ENCODE data around the gene TP53I13. TPM values are rescaled to one million over a fixed set of nuclear protein-coding genes. Genes with fewer than 3 reads are reported as not detected.

TP53I13 gene
- total and polyA plus RNA-seq, 2 of the 13 experiments (the other 11 are each of a cell fraction or from before 2014, with no cell fraction given): 16.9 to 25.7 TPM

- TF ChIP-seq MXD4 (CRISPR knock-in tag; IDR thresholded peaks at IDR 0.05): 0 out of 2 replicates have a peak, but pooled peaks have one; percentile 13
- TF ChIP-seq PHB2 (IDR thresholded peaks at IDR 0.05; ENCODE audit: partially characterized antibody): no peak
- no peak for TF ChIP-seq PRPF4 (IDR thresholded peaks at IDR 0.05; ENCODE audit: low read depth, low read length, poor library complexity, severe bottlenecking)
- no peak; the same call in 1 of the 2 replicates for TF ChIP-seq ZNF564 (CRISPR knock-in tag; IDR thresholded peaks at IDR 0.05)
- peak; percentile 55 for TF ChIP-seq SRSF1 (optimal IDR thresholded peaks at IDR 0.05; ENCODE audit: low read depth, low read length)
- no peak for TF ChIP-seq FOXA3 (CRISPR knock-in tag; IDR thresholded peaks at IDR 0.05)
- TF ChIP-seq ZNF672 (CRISPR knock-in tag; IDR thresholded peaks at IDR 0.05): no peak
- no peak for TF ChIP-seq BRD4 (CRISPR knock-in tag; IDR thresholded peaks at IDR 0.05)
- TF ChIP-seq ZNF317 (CRISPR knock-in tag; IDR thresholded peaks at IDR 0.05): no peak
- no peak for TF ChIP-seq NONO (IDR thresholded peaks at IDR 0.05)
- 0 out of 2 replicates have a peak, but pooled peaks have one; percentile 49 for TF ChIP-seq NONO (CRISPR knock-in tag; conservative IDR thresholded peaks at IDR 0.05)
- peak; percentile 52; the same call in 1 of the 2 replicates for TF ChIP-seq POGZ (CRISPR knock-in tag; IDR thresholded peaks at IDR 0.05)
- TF ChIP-seq RFX3 (CRISPR knock-in tag; IDR thresholded peaks at IDR 0.05): no peak
- TF ChIP-seq ISX (CRISPR knock-in tag; conservative IDR thresholded peaks at IDR 0.05): no peak
- no peak for TF ChIP-seq MLXIP (CRISPR knock-in tag; IDR thresholded peaks at IDR 0.05; ENCODE audit: borderline replicate concordance)
- TF ChIP-seq TGIF2 (CRISPR knock-in tag; IDR thresholded peaks at IDR 0.05): peak; percentile 35; the same call in 1 of the 2 replicates
- TF ChIP-seq RBM39 (IDR thresholded peaks at IDR 0.05; ENCODE audit: low read depth, low read length, poor library complexity, severe bottlenecking): no peak
- no peak for TF ChIP-seq ZBTB26 (CRISPR knock-in tag; IDR thresholded peaks at IDR 0.05; ENCODE audit: borderline replicate concordance)
- TF ChIP-seq SMARCE1 (IDR thresholded peaks at IDR 0.05; ENCODE audit: borderline replicate concordance): no peak
- TF ChIP-seq NFAT5 (CRISPR knock-in tag; IDR thresholded peaks at IDR 0.05): 0 out of 2 replicates have a peak, but pooled peaks have one; percentile 35
- peak; percentile 31; the same call in 1 of the 2 replicates for TF ChIP-seq MED1 (CRISPR knock-in tag; IDR thresholded peaks at IDR 0.05)
Observed at GRCh38 chr17:29568331-29569244, at the start of gene TP53I13 (continued).

All from HepG2 (cell line).